K562 (cell line): ENCODE measurements around the gene FDPS. TPM values are rescaled to one million over a fixed set of nuclear protein-coding genes. Genes with fewer than 3 reads are reported as not detected.

Experiments used
- ATF1 ChIP-seq, 2 experiments: fragments of 450-650 bp in 1 of 2; IDR thresholded peaks; 2 replicates each; pipeline ENCODE4 v1.6.1; 2016; ENCODE audit warnings: missing compliant biosample characterization in 1 of 2, missing genetic modification characterization in 1 of 2
- CAMTA2 ChIP-seq: fragments of 250-450 bp; sonication (Bioruptor Pico); conservative IDR thresholded peaks from 2 replicates; pipeline ENCODE4 v1.5.1; 2022
- CHAMP1 ChIP-seq: fragments of 450-650 bp; IDR thresholded peaks from 2 replicates; pipeline ENCODE4 v1.6.1; 2016; ENCODE audit warnings: mild to moderate bottlenecking
- CTBP1 ChIP-seq: fragments of 450-650 bp; IDR thresholded peaks from 2 replicates; pipeline ENCODE4 v1.6.1; 2016; ENCODE audit warnings: borderline replicate concordance
- CUX1 ChIP-seq: fragments of 200-800 bp; sonication (Bioruptor generic); IDR thresholded peaks from 2 replicates; pipeline ENCODE4 v1.6.1; 2016; ENCODE audit warnings: missing genetic modification characterization, missing compliant biosample characterization
- DIDO1 ChIP-seq: fragments of 450-650 bp; IDR thresholded peaks from 2 replicates; pipeline ENCODE4 v1.6.1; 2016; ENCODE audit warnings: low read depth, missing biosample characterization, missing genetic modification characterization
- HINFP ChIP-seq: fragments of 450-650 bp; conservative IDR thresholded peaks from 2 replicates; pipeline ENCODE4 v1.6.1; 2016; ENCODE audit warnings: missing genetic modification characterization, low read depth, mild to moderate bottlenecking, control low read depth, missing compliant biosample characterization
- HIVEP1 ChIP-seq: fragments of 250-450 bp; sonication (Bioruptor Pico); IDR thresholded peaks from 2 replicates; pipeline ENCODE4 v1.4.0; 2020; ENCODE audit warnings: mild to moderate bottlenecking
- MCM5 ChIP-seq: fragments of 450-650 bp; IDR thresholded peaks from 2 replicates; pipeline ENCODE4 v1.6.1; 2016; ENCODE audit warnings: low read depth
- NBN ChIP-seq: fragments of 450-650 bp; IDR thresholded peaks from 2 replicates; pipeline ENCODE4 v1.6.1; 2016; ENCODE audit warnings: low read depth, mild to moderate bottlenecking
- PHF20 ChIP-seq: fragments of 450-650 bp; IDR thresholded peaks from 2 replicates; pipeline ENCODE4 v1.6.1; 2018; ENCODE audit not compliant: partially characterized antibody
- RCOR1 ChIP-seq, 2 experiments: IDR thresholded peaks; 2 replicates each; pipeline ENCODE4 v1.6.1; 2012; ENCODE audit warnings: low read depth in 2 of 2, low read length in 2 of 2, borderline replicate concordance in 1 of 2, improper control_type of control experiment in 1 of 2
- TAF9B ChIP-seq: fragments of 450-650 bp; IDR thresholded peaks from 2 replicates; pipeline ENCODE4 v1.6.1; 2018; ENCODE audit warnings: mild to moderate bottlenecking; ENCODE audit not compliant: partially characterized antibody
- TEAD2 ChIP-seq: fragments of 450-650 bp; IDR thresholded peaks from 2 replicates; pipeline ENCODE4 v1.6.1; 2016; ENCODE audit warnings: missing genetic modification characterization, control low read depth, missing compliant biosample characterization
- TSC22D4 ChIP-seq: fragments of 450-650 bp; IDR thresholded peaks from 2 replicates; pipeline ENCODE4 v1.6.1; 2016; ENCODE audit warnings: missing genetic modification characterization, missing biosample characterization, control low read depth
- ZBTB17 ChIP-seq: fragments of 450-650 bp; formaldehyde crosslinking; IDR thresholded peaks from 2 replicates; pipeline ENCODE4 v1.4.0; 2020; ENCODE audit warnings: mild to moderate bottlenecking
- ZBTB34 ChIP-seq: fragments of 250-450 bp; sonication (Bioruptor Pico); IDR thresholded peaks from 2 replicates; pipeline ENCODE4 v1.8.0; 2021; ENCODE audit warnings: mild to moderate bottlenecking, moderate library complexity
- ZNF212 ChIP-seq: fragments of 450-650 bp; formaldehyde crosslinking; IDR thresholded peaks from 2 replicates; pipeline ENCODE4 v1.4.0; 2020; ENCODE audit warnings: mild to moderate bottlenecking
- ZNF384 ChIP-seq: IDR thresholded peaks from 2 replicates; pipeline ENCODE4 v1.6.1; 2012; ENCODE audit warnings: low read depth, low read length, improper control_type of control experiment
- ZNF583 ChIP-seq: fragments of 250-450 bp; sonication (Bioruptor Pico); IDR thresholded peaks from 2 replicates; pipeline ENCODE4 v1.4.0; 2020
- polyA plus RNA-seq, 8 experiments: library from polyadenylated mRNA; depleted of rRNA in 4 of 8; stranded (reverse) in 5 of 8; unstranded in 3 of 8; fragments of >200 nt; fragmentation: Nextera tagmentation in 2 of 8; fragmentation: Illumina TruSeq in 1 of 8; extraction: Ambion mirVana in 2 of 8; extraction: Trizol in 1 of 8; gene quantifications; 2 replicates each; pipeline versions ENCODE4 v1.2.1 to v1.2.3, GENCODE V29; 2011 to 2014; ENCODE audit warnings: inconsistent platforms in 1 of 8, missing spikeins in 1 of 8
- total RNA-seq, 7 experiments: library from RNA; depleted of rRNA in 6 of 7; stranded (reverse); fragments of >200 nt in 6 of 7; fragmentation: Illumina TruSeq in 2 of 7; extraction: Trizol in 2 of 7; gene quantifications; 2 replicates each; pipeline versions ENCODE4 v1.2.1 to v1.2.3, GENCODE V29; 2011 to 2021; ENCODE audit warnings: low replicate concordance in 1 of 7

Gene FDPS
- total and polyA plus RNA-seq, 9 of the 15 experiments (the other 6 are each of a cell fraction or from before 2014, with no cell fraction given) = 247 to 884 (median 360) TPM

GRCh38 chr1:155307247-155307740 is 1.4 kb upstream of the FDPS start (continued):
- TF ChIP-seq CHAMP1 = no peak
- peak; percentile 94 for TF ChIP-seq CUX1 (CRISPR knock-in tag)
- TF ChIP-seq ZBTB17 (CRISPR knock-in tag) = peak; percentile 94
- TF ChIP-seq TEAD2 (tag) = peak; percentile 93
- no peak for TF ChIP-seq ATF1 (CRISPR knock-in tag; IDR thresholded peaks at IDR 0.05)
- TF ChIP-seq ATF1 (tag; IDR thresholded peaks at IDR 0.05) = peak; percentile 75
- peak; percentile 89 for TF ChIP-seq ZBTB34 (CRISPR knock-in tag)
- no peak for TF ChIP-seq ZNF212
- TF ChIP-seq DIDO1 = peak; percentile 83; the same call in 1 of the 2 replicates
- peak in 1 of 2 experiments; percentile 69; a peak in 2 of 4 replicates for TF ChIP-seq RCOR1 (IDR thresholded peaks at IDR 0.05; ENCODE audit: borderline replicate concordance in 1 of 2, low read depth in 2 of 2, low read length in 2 of 2)
- no peak for TF ChIP-seq MCM5
- no peak for TF ChIP-seq TAF9B
- no peak for TF ChIP-seq TSC22D4 (tag)
- TF ChIP-seq CTBP1 = no peak
- TF ChIP-seq CAMTA2 (CRISPR knock-in tag) = no peak
- TF ChIP-seq HIVEP1 (CRISPR knock-in tag) = peak; percentile 96
- TF ChIP-seq PHF20 = no peak
- TF ChIP-seq HINFP (tag) = peak; percentile 92
- no peak for TF ChIP-seq ZNF384
- no peak for TF ChIP-seq NBN
- peak; percentile 98 for TF ChIP-seq ZNF583 (CRISPR knock-in tag)
